ENCODE results near the gene RSPH6A.

Gene RSPH6A

DNA sequence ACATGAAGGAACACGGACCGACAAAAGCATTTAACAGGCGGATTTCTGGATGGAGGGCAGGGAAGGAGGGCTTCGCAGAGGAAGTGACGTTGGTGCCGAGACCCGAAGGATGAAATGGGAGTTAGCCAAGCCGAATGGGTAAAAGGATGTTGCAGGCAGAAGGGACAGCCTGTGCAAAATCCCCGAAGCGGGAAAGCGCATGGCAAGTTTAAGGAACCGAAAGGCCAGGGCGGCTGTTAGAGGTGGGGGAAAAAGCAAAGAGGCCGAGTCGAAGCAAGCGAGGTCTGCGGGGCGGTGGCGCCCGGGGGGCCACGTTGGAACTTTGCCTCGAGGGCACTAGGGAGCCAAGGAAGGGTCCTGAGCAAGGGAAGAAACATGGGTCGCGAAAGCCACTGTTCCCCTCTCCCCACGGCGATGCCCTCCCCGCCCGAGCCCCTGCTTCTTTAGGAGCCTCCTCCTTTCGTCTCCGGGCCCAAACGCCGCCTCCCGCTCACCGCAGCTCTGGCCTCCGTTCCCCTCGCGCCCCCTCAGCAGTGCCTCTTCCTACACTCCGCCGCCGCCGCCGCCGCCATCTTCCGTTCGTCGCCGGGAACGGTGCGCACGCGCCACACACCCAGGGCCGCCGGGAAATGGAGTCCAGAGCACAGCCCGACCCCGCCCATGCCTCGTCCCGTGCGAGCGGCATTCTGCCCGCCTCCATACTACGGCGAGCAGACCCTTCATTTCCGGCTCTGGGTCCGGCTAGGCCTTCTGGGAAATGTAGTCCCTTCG lies 47.6 kb upstream of the RSPH6A start, which contains the start of gene SYMPK (continued):
- TF ChIP-seq, protein P1, sequence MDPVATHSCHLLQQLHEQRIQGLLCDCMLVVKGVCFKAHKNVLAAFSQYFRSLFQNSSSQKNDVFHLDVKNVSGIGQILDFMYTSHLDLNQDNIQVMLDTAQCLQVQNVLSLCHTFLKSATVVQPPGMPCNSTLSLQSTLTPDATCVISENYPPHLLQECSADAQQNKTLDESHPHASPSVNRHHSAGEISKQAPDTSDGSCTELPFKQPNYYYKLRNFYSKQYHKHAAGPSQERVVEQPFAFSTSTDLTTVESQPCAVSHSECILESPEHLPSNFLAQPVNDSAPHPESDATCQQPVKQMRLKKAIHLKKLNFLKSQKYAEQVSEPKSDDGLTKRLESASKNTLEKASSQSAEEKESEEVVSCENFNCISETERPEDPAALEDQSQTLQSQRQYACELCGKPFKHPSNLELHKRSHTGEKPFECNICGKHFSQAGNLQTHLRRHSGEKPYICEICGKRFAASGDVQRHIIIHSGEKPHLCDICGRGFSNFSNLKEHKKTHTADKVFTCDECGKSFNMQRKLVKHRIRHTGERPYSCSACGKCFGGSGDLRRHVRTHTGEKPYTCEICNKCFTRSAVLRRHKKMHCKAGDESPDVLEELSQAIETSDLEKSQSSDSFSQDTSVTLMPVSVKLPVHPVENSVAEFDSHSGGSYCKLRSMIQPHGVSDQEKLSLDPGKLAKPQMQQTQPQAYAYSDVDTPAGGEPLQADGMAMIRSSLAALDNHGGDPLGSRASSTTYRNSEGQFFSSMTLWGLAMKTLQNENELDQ (tag by site-specific recombination; IDR thresholded peaks at IDR 0.05; ENCODE audit: low read depth) = no peak
- TF ChIP-seq ZNF596 (tag by site-specific recombination; IDR thresholded peaks at IDR 0.05) = no peak
- no peak for TF ChIP-seq ZNF776 (tag by site-specific recombination; IDR thresholded peaks at IDR 0.05; ENCODE audit: borderline replicate concordance)
- no peak for TF ChIP-seq ZNF701 (tag by site-specific recombination; IDR thresholded peaks at IDR 0.05)
- TF ChIP-seq TRIM28 (IDR thresholded peaks at IDR 0.05; ENCODE audit: borderline replicate concordance, low read length) = no peak; the same call in 1 of the 2 replicates
- TF ChIP-seq ZNF791 (tag by site-specific recombination; IDR thresholded peaks at IDR 0.05) = 0 out of 2 replicates have a peak, but pooled peaks have one; percentile 15
- TF ChIP-seq ZNF169 (tag by site-specific recombination; IDR thresholded peaks at IDR 0.05) = peak; percentile 64; the same call in 1 of the 2 replicates
- no peak for TF ChIP-seq ZNF174 (tag by site-specific recombination; IDR thresholded peaks at IDR 0.05)
- TF ChIP-seq, protein P2, sequence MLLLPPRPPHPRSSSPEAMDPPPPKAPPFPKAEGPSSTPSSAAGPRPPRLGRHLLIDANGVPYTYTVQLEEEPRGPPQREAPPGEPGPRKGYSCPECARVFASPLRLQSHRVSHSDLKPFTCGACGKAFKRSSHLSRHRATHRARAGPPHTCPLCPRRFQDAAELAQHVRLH (tag by site-specific recombination; IDR thresholded peaks at IDR 0.05) = 0 out of 2 replicates have a peak, but pooled peaks have one; percentile 24

DNA sequence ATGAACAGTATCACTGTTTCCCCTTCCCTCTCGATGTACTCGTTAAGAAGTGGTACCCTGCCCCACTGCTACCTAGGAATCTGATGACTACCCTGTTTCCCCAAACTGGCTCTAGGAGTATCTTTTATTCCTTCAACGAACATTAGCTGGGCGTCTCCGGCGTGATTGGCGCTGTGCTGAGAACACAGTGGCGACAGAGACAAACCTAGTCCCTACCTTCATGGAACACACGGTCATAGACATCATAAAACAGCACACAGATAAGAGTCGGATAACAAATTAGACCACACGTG lies 47.1 kb upstream of the RSPH6A start:
- TF ChIP-seq ZNF843 (tag by site-specific recombination; IDR thresholded peaks at IDR 0.05) (peak; percentile 13; the same call in 1 of the 2 replicates), ZBTB17 (tag by site-specific recombination; IDR thresholded peaks at IDR 0.05) (peak; percentile 47)
- TF ChIP-seq, protein P3, sequence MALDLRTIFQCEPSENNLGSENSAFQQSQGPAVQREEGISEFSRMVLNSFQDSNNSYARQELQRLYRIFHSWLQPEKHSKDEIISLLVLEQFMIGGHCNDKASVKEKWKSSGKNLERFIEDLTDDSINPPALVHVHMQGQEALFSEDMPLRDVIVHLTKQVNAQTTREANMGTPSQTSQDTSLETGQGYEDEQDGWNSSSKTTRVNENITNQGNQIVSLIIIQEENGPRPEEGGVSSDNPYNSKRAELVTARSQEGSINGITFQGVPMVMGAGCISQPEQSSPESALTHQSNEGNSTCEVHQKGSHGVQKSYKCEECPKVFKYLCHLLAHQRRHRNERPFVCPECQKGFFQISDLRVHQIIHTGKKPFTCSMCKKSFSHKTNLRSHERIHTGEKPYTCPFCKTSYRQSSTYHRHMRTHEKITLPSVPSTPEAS (tag by site-specific recombination; IDR thresholded peaks at IDR 0.05) = no peak
- TF ChIP-seq, protein P2 (tag by site-specific recombination; IDR thresholded peaks at IDR 0.05) = 0 out of 2 replicates have a peak, but pooled peaks have one; percentile 30
- ChIA-PET CTCF (interaction anchor here (1.1 to 6.6 kb wide), 3 partner anchors 20 to 752 kb away, joined by 3 to 91 read pairs (median 4); partner anchors contain the start of gene IRF2BP1), POLR2A (interaction anchor here (1.1 to 3.7 kb wide), 7 partner anchors 19 to 145 kb away, joined by 3 to 39 read pairs (median 19); partner anchors contain the start of genes IRF2BP1, MYPOP and SIX5)
- Histone ChIP-seq H3K36me3 (ENCODE audit: control insufficient read depth in 2 of 2, insufficient read depth in 1 of 2, low read length in 2 of 2) (peaks cover 20 to 40% of the 10 kb centered on the region in 2 experiments), H3K4me3 (ENCODE audit: low read depth, low read length) (peak overlapping the region; percentile 71), H3K9me3 (ENCODE audit: control insufficient read depth, insufficient read depth, low read depth, low read length) (no peaks in the 10 kb centered on the region), H3K27ac (ENCODE audit: extremely low read depth, low read depth, low read length) (peak overlapping the region; percentile 83), H3K4me1 (ENCODE audit: control insufficient read depth, insufficient read depth, low read length) (peaks cover 10% of the 10 kb centered on the region)

DNA sequence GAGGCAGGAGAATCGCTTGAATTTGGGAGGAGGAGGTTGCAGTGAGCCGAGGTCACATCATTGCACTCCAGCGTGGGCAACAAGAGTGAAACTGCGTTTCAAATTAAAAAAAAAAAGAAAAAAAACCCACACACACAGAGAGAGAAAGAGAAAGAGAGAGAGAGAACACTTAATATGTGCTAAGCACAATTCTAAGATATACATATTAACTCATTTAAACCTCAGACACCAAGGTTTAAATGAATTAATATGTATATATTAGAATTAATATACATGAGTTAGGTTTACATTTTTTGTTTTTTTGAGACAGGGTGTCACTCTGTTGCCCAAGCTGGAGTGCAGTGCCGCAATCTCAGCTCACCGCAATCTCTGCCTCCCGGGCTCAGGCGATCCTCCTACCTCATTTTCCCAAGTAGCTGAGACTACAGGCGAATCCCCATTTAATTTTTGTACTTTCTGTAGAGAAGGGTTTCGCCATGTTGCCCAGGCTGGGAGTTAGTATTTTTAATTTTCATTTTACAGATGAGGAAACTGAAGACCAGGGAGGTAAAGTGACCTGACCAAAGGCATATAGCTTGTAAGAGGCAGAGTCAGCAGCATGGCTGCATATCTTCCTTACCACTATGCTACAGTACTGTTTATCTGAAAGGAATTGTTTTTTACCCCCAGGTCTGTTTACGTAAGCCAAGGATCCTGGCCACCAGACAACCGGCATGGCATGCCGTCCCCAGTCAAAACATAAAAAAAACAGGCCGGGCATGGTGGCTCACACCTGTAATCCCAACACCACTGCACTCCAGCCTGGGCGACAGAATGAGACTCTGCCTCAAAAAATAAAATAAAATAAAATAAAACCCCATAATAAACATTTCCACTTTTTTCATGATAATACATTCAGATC lies 45.5 kb upstream of the RSPH6A start:
- H3K36me3 ChIP-seq (ENCODE audit: control insufficient read depth in 2 of 2, insufficient read depth in 1 of 2, low read length in 2 of 2) = peaks cover 20 to 47% of the 10 kb centered on the region in 2 experiments
- H3K4me3 ChIP-seq (ENCODE audit: low read depth, low read length) = no peak overlapping the region
- H3K9me3 ChIP-seq (ENCODE audit: control insufficient read depth, insufficient read depth, low read depth, low read length) = no peaks in the 10 kb centered on the region
- TF ChIP-seq SCRT2 (tag by site-specific recombination; IDR thresholded peaks at IDR 0.05) = no peak
- TF ChIP-seq ZNF664 (tag by site-specific recombination; IDR thresholded peaks at IDR 0.05) = peak; percentile 98
- no peak for TF ChIP-seq ZNF311 (tag by site-specific recombination; IDR thresholded peaks at IDR 0.05; ENCODE audit: borderline replicate concordance)
- TF ChIP-seq GLI4 (tag by site-specific recombination; IDR thresholded peaks at IDR 0.05) = no peak
- TF ChIP-seq, protein P4, sequence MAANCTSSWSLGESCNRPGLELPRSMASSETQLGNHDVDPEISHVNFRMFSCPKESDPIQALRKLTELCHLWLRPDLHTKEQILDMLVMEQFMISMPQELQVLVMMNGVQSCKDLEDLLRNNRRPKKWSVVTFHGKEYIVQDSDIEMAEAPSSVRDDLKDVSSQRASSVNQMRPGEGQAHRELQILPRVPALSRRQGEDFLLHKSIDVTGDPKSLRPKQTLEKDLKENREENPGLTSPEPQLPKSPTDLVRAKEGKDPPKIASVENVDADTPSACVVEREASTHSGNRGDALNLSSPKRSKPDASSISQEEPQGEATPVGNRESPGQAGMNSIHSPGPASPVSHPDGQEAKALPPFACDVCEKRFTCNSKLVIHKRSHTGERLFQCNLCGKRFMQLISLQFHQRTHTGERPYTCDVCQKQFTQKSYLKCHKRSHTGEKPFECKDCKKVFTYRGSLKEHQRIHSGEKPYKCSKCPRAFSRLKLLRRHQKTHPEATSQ (tag by site-specific recombination; IDR thresholded peaks at IDR 0.05) = no peak
- POLR2A ChIA-PET = interaction anchor here (0.7 to 1.0 kb wide), 2 partner anchors 26 to 41 kb away, joined by 3 to 5 read pairs; partner anchors contain the start of gene IRF2BP1
- H3K4me1 ChIP-seq (ENCODE audit: control insufficient read depth, insufficient read depth, low read length) = peaks cover 10% of the 10 kb centered on the region
- CTCF ChIA-PET = interaction anchor here (0.6 to 1.1 kb wide), 5 partner anchors 19 to 535 kb away, joined by 3 to 7 read pairs (median 3); no protein-coding TSS in a partner anchor
- H3K27ac ChIP-seq (ENCODE audit: extremely low read depth, low read depth, low read length) = no peak overlapping the region

Data from HEK293 (cell line).